H9 (cell line): ENCODE data around the gene ACR. TPM values are rescaled to one million over a fixed set of nuclear protein-coding genes. Genes with fewer than 3 reads are reported as not detected.

Experiments used
- DNase-seq: peaks from one replicate; pipeline ENCODE4 v3.0.0-alpha.2; 2017
- H2AFZ ChIP-seq: one replicate; pipeline ENCODE4 v1.6.1; 2013; ENCODE audit warnings: mild to moderate bottlenecking, low read length, control low read depth, moderate library complexity
- H2AK5ac ChIP-seq: 2 replicates; pipeline ENCODE4 v1.6.1; 2013; ENCODE audit warnings: low read length, control low read depth, mixed read lengths; ENCODE audit not compliant: insufficient read length
- H2BK120ac ChIP-seq: one replicate; pipeline ENCODE4 v1.6.1; 2013; ENCODE audit warnings: low read depth, mild to moderate bottlenecking, low read length, control low read depth, inconsistent platforms; ENCODE audit not compliant: poor library complexity, severe bottlenecking
- H2BK12ac ChIP-seq: 2 replicates; pipeline ENCODE4 v1.6.1; 2013; ENCODE audit warnings: low read length, control low read depth, mixed read lengths, low read depth; ENCODE audit not compliant: insufficient read length
- H2BK15ac ChIP-seq: 2 replicates; pipeline ENCODE4 v1.6.1; 2013; ENCODE audit warnings: low read depth, low read length, control low read depth
- H2BK20ac ChIP-seq: one replicate; pipeline ENCODE4 v1.6.1; 2013; ENCODE audit warnings: low read depth, mild to moderate bottlenecking, low read length, control low read depth, inconsistent platforms; ENCODE audit not compliant: poor library complexity, severe bottlenecking
- H2BK5ac ChIP-seq: 2 replicates; pipeline ENCODE4 v1.6.1; 2013; ENCODE audit warnings: low read length, control low read depth, mixed read lengths; ENCODE audit not compliant: insufficient read length
- H3K14ac ChIP-seq: 2 replicates; pipeline ENCODE4 v1.6.1; 2013; ENCODE audit warnings: low read length, control low read depth; ENCODE audit not compliant: insufficient read depth
- H3K18ac ChIP-seq: 2 replicates; pipeline ENCODE4 v1.6.1; 2013; ENCODE audit warnings: low read depth, mild to moderate bottlenecking, mixed read lengths, low read length, control low read depth; ENCODE audit not compliant: insufficient read length
- H3K23ac ChIP-seq: 2 replicates; pipeline ENCODE4 v1.6.1; 2013; ENCODE audit warnings: low read length, control low read depth, mixed read lengths, low read depth; ENCODE audit not compliant: insufficient read length
- H3K23me2 ChIP-seq: 2 replicates; pipeline ENCODE4 v1.6.1; 2013; ENCODE audit warnings: low read depth, mild to moderate bottlenecking, mixed read lengths, low read length, control low read depth; ENCODE audit not compliant: insufficient read length, poor library complexity, severe bottlenecking
- H3K27ac ChIP-seq: 2 replicates; pipeline ENCODE4 v1.5.1; 2013; ENCODE audit warnings: low read length, control low read depth, mixed read lengths, low read depth; ENCODE audit not compliant: insufficient read length
- H3K27me3 ChIP-seq: 2 replicates; pipeline ENCODE4 v1.6.1; 2013; ENCODE audit warnings: low read length, control low read depth, inconsistent platforms; ENCODE audit not compliant: insufficient read depth
- H3K4ac ChIP-seq: 2 replicates; pipeline ENCODE4 v1.6.1; 2013; ENCODE audit warnings: low read depth, mild to moderate bottlenecking, control low read depth, inconsistent platforms, low read length, moderate library complexity
- H3K4me1 ChIP-seq: 2 replicates; pipeline ENCODE4 v1.6.1; 2013; ENCODE audit warnings: low read length, control low read depth, inconsistent platforms; ENCODE audit not compliant: insufficient read depth
- H3K4me2 ChIP-seq: 2 replicates; pipeline ENCODE4 v1.6.1; 2013; ENCODE audit warnings: low read length, control low read depth, mixed read lengths; ENCODE audit not compliant: insufficient read length, insufficient read depth
- H3K56ac ChIP-seq: 2 replicates; pipeline ENCODE4 v1.6.1; 2013; ENCODE audit warnings: low read depth, mild to moderate bottlenecking, mixed read lengths, low read length, control low read depth; ENCODE audit not compliant: insufficient read length
- H3K79me1 ChIP-seq: 2 replicates; pipeline ENCODE4 v1.6.1; 2013; ENCODE audit warnings: low read depth, mild to moderate bottlenecking, moderate library complexity, low read length, control low read depth, inconsistent platforms; ENCODE audit not compliant: insufficient read depth, poor library complexity, severe bottlenecking
- H3K79me2 ChIP-seq: 2 replicates; pipeline ENCODE4 v1.6.1; 2013; ENCODE audit warnings: low read length, control low read depth, inconsistent platforms; ENCODE audit not compliant: insufficient read depth
- H3K9ac ChIP-seq: 2 replicates; pipeline ENCODE4 v1.6.1; 2013; ENCODE audit warnings: low read length, control low read depth, mixed read lengths; ENCODE audit not compliant: insufficient read length; ENCODE audit errors: extremely low read depth
- H3K9me3 ChIP-seq: one replicate; pipeline ENCODE4 v1.6.1; 2013; ENCODE audit warnings: low read depth, low read length, inconsistent platforms; ENCODE audit not compliant: control insufficient read depth
- H3T11ph ChIP-seq: one replicate; pipeline ENCODE4 v1.6.1; 2013; ENCODE audit warnings: mild to moderate bottlenecking, low read length, control low read depth, inconsistent platforms
- H4K20me1 ChIP-seq: one replicate; pipeline ENCODE4 v1.6.1; 2013; ENCODE audit not compliant: control insufficient read depth, insufficient read length, insufficient read depth
- H4K5ac ChIP-seq: 2 replicates; pipeline ENCODE4 v1.6.1; 2013; ENCODE audit warnings: low read depth, mild to moderate bottlenecking, mixed read lengths, low read length, control low read depth; ENCODE audit not compliant: insufficient read length
- H4K8ac ChIP-seq: replicated peaks from 2 replicates; pipeline ENCODE4 v1.6.1; 2013; ENCODE audit warnings: low read length, control low read depth, mixed read lengths, low read depth; ENCODE audit not compliant: insufficient read length
- H4K91ac ChIP-seq: 2 replicates; pipeline ENCODE4 v1.6.1; 2013; ENCODE audit warnings: low read depth, mild to moderate bottlenecking, moderate library complexity, mixed read lengths, low read length, control low read depth; ENCODE audit not compliant: insufficient read length
- H3K27ac Mint-ChIP-seq, 3 experiments: 2 replicates in 2 of 3; 3 replicates in 1 of 3; pipeline ENCODE4 v1.8.0; 2020 to 2021; ENCODE audit warnings: mixed read lengths in 3 of 3, mild to moderate bottlenecking in 1 of 3, moderate library complexity in 1 of 3
- H3K27me3 Mint-ChIP-seq: 2 replicates; pipeline ENCODE4 v1.8.0; 2021; ENCODE audit warnings: low read depth, mild to moderate bottlenecking, moderate library complexity, mixed read lengths
- H3K36me3 Mint-ChIP-seq, 3 experiments: 2 replicates in 2 of 3; 3 replicates in 1 of 3; pipeline ENCODE4 v1.8.0; 2020 to 2021; ENCODE audit warnings: low read depth in 3 of 3, mixed read lengths in 3 of 3; ENCODE audit not compliant: insufficient read depth in 1 of 3
- H3K4me1 Mint-ChIP-seq, 2 experiments: 2 replicates each; pipeline ENCODE4 v1.8.0; 2020; ENCODE audit warnings: mixed read lengths in 2 of 2
- H3K4me3 Mint-ChIP-seq, 2 experiments: 2 replicates in 1 of 2; 3 replicates in 1 of 2; pipeline ENCODE4 v1.8.0; 2020 to 2021; ENCODE audit warnings: mild to moderate bottlenecking in 2 of 2, mixed read lengths in 2 of 2, moderate library complexity in 1 of 2
- H3K9me3 Mint-ChIP-seq, 2 experiments: 2 replicates in 1 of 2; 3 replicates in 1 of 2; pipeline ENCODE4 v1.8.0; 2020; ENCODE audit warnings: mild to moderate bottlenecking in 2 of 2, mixed read lengths in 2 of 2, moderate library complexity in 1 of 2
- WGBS: extraction: QIAGEN DNeasy Blood & Tissue Kit; methylation state at CpG from one replicate; pipeline ENCODE4 v1.1.7; 2013; ENCODE audit warnings: missing lambda C conversion rate, low lambda C conversion rate, mixed read lengths; ENCODE audit not compliant: insufficient read length; ENCODE audit errors: extremely low coverage; 5-methylcytosine and 5-hydroxymethylcytosine counted together
- total RNA-seq: library from RNA; stranded (reverse); gene quantifications from 2 replicates; pipeline ENCODE4 v1.2.1, GENCODE V29; 2021
- TF ChIP-seq, protein P1 (sequence below): fragments of 200-600 bp; sonication (generic); conservative IDR thresholded peaks from 3 replicates; pipeline ENCODE4 v1.8.0; 2021; ENCODE audit warnings: antibody characterized with exemption, mild to moderate bottlenecking

The ACR gene
- total RNA-seq, 1 experiment from 2014 or later, result 0.35 TPM

DNA sequence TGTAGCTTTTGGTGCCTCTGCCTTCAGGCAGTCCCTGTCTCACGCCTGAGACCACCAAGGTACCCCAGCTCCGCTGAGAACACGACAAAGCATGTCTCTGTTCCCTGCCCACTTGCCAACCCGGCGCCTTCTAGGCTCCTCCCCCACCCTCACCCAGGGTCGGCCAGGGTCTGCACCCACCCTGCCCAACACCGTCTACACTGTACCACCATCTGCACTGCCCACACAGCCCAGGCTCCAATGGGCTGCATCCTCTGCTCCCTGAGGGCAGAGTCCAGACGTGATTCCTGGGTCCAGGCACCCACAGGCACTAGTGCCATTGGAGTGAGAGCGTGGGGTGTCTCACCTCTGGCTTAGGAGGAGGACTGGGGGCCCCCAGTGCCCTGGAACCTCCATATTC is 22.8 kb upstream of the ACR start:
- no peak overlapping the region for H3K14ac ChIP-seq
- H3K4ac ChIP-seq, result no peak overlapping the region
- H2AFZ ChIP-seq, result no peak overlapping the region
- no peak overlapping the region for H4K5ac ChIP-seq
- TF ChIP-seq, protein P1, sequence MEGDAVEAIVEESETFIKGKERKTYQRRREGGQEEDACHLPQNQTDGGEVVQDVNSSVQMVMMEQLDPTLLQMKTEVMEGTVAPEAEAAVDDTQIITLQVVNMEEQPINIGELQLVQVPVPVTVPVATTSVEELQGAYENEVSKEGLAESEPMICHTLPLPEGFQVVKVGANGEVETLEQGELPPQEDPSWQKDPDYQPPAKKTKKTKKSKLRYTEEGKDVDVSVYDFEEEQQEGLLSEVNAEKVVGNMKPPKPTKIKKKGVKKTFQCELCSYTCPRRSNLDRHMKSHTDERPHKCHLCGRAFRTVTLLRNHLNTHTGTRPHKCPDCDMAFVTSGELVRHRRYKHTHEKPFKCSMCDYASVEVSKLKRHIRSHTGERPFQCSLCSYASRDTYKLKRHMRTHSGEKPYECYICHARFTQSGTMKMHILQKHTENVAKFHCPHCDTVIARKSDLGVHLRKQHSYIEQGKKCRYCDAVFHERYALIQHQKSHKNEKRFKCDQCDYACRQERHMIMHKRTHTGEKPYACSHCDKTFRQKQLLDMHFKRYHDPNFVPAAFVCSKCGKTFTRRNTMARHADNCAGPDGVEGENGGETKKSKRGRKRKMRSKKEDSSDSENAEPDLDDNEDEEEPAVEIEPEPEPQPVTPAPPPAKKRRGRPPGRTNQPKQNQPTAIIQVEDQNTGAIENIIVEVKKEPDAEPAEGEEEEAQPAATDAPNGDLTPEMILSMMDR, result no peak
- H3K4me1 ChIP-seq, result no peaks in the 10 kb centered on the region
- H2BK120ac ChIP-seq, result no peak overlapping the region
- WGBS, result no CpG with 5 or more reads among the region's 9 CpGs
- no peak overlapping the region for H2BK5ac ChIP-seq
- H3K27ac Mint-ChIP-seq, result no peak overlapping the region
- H2AK5ac ChIP-seq, result no peak overlapping the region
- no peaks in the 10 kb centered on the region for H3K79me1 ChIP-seq
- peaks cover 19% of the 10 kb centered on the region; the same call in 1 of the 2 replicates for H3K27me3 ChIP-seq
- H3K18ac ChIP-seq, result no peak overlapping the region
- H3K23ac ChIP-seq, result no peak overlapping the region
- H4K91ac ChIP-seq, result no peak overlapping the region
- H3K4me3 Mint-ChIP-seq, result no peak overlapping the region
- peaks cover 5% of the 10 kb centered on the region for H3K23me2 ChIP-seq
- H4K8ac ChIP-seq, result no peak overlapping the region
- no peak overlapping the region for H3K4me2 ChIP-seq
- no peak overlapping the region for H2BK20ac ChIP-seq
- peaks cover 0 to 4% (median 4%) of the 10 kb centered on the region in 3 experiments; a peak in 3 of 7 replicates for H3K36me3 Mint-ChIP-seq
- no peak overlapping the region for H2BK15ac ChIP-seq
- no peak for DNase-seq
- H3K27ac ChIP-seq, result no peak overlapping the region
- no peaks in the 10 kb centered on the region; a peak in 1 of 5 replicates for H3K9me3 Mint-ChIP-seq
- H3K56ac ChIP-seq, result no peak overlapping the region
- no peak overlapping the region for H3T11ph ChIP-seq
- peaks cover 0 to 5% of the 10 kb centered on the region in 2 experiments; a peak in 1 of 4 replicates for H3K4me1 Mint-ChIP-seq
- no peaks in the 10 kb centered on the region for H3K9me3 ChIP-seq
- no peaks in the 10 kb centered on the region for H3K79me2 ChIP-seq
- H3K27me3 Mint-ChIP-seq, result peaks cover 45% of the 10 kb centered on the region
- no peaks in the 10 kb centered on the region for H4K20me1 ChIP-seq
- H2BK12ac ChIP-seq, result no peak overlapping the region
- H3K9ac ChIP-seq, result no peak overlapping the region
